SW480 (cell line): ENCODE results near the gene CHCHD6.
A peak's percentile ranks its signal among the peaks of the same experiment; 100 is the strongest.

Experiments
- DNase-seq: peaks from one replicate; pipeline ENCODE4 v3.0.0-alpha.2; 2016; ENCODE audit warnings: low spot score

CHCHD6 gene

DNA sequence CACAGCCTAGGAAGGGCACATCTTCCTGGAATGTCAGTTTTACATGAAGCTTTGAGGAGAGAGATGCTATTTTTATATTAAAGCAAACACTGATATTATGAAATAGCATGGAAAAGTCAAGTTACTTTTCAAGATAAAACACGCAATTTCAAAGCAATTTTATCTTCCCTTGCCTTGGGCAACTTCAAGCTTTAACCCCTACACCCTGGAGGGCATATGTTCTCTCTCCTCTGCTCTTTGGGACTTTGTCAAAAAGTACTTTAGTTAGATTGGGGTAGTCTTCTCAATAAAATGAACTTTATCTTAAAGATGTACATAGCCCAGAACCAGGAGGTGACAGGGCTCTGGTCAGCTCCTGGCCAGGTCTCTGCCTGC, 192.0 kb downstream of the CHCHD6 start:
- DNase-seq, result no peak

DNA sequence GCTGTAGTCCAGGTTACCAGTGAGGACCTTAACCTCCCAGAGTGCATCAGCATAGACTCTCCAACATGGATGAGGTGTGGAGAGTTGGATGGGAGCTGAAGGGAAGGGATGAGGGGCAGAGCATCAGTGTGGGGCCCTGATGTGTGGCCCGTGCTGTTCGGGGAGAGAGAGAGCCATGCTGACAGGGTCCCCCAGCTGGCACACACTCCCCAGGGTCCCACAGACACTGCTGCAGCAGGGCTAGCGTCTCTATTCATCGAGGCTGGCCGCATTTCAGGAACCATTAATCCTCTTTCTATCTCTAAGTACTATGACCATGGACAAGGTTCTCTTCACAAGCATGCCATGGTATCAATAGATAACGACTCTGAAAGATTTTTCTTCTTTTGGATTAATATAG, 192.9 kb downstream of the CHCHD6 start:
- DNase-seq, result no peak

DNA sequence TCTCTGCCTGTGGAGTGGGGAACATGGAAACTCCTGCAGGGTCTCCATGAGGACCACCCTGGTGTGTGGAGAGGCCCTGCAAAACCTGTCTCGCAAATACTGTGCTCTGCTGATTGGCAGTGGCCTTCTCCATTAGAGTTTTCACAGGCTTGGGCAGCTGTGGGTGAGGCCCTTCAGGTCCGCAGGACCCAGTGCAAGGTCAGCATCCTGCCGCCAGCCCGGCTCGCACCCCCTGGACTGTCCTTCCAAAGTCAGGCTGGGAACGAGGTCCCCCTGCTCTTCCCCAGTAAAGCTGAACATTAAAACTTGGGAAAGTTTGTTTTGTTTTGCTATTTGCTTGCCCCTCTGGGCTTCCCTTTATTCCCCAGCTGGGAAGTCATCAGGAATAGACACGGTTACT, 193.9 kb downstream of the CHCHD6 start:
- DNase-seq, result no peak

DNA sequence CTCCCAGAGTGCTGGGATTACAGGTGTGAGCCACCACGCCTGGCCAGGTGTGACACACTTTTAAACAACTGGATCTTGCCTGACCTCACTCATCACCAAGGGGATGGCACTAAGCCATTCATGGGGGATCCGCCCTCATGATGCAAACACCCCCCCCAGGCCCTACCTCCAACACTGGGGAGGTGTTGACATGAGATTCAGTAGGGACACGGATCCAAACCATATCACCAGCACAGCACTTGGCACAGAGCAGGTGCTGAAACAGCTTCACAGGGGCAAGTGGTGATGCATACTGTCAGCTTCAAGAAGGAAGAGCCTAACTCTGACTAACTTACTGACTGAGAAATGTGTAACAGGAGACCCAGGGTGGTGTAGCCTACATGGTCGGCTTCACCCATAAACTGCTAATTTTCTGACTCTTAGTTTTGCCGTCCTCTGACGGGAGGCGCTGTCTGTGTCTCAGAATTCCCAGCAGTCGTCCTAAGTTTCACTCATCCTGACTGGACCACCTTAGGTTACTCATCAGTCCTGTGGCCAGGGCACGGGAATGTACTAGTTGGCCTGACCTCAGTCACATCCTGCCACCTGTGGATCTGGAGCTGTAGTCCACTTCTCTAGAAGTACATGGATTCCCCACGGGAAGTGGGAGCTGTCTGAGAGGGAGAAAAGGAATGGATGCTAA, 197.0 kb downstream of the CHCHD6 start:
- DNase-seq, result no peak

DNA sequence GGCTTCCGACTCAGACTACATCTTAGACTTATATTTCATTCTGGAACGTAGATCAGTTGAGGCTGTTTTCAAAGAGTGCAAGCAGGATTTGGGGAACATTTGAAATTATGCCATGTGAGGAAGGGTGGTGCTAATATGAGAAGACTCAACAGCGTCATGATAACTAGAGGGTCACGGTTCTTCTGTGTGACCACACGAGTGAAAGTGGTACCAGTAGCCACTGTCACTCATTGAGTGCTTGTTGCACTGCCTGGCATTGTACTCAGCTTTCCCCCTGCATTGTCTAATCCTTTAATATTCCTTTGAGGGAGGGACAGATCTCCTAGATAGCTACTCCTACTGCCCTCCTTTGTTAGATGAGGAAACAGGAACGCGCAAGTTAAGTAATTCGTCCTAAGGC, 197.6 kb downstream of the CHCHD6 start:
- no peak for DNase-seq

DNA sequence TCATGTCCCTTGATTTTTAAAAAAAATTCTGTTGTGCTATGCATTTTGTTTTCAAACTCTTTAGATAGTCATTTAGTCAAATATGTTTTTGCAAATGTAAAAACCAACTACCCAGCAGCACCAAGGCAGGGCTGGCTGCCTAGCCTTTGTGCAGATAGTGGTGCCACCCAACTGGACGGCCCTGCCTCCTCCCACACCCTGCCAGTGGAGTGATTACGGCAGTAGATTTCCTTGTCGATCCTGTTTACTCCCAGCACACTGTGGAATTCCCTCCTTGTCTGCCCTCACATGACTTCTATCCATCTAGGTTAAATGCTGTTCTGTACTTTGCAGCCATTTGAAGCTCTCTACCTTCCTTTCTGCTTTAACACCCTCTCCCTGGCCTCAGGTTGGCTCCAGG, 199.5 kb downstream of the CHCHD6 start:
- DNase-seq, result no peak

DNA sequence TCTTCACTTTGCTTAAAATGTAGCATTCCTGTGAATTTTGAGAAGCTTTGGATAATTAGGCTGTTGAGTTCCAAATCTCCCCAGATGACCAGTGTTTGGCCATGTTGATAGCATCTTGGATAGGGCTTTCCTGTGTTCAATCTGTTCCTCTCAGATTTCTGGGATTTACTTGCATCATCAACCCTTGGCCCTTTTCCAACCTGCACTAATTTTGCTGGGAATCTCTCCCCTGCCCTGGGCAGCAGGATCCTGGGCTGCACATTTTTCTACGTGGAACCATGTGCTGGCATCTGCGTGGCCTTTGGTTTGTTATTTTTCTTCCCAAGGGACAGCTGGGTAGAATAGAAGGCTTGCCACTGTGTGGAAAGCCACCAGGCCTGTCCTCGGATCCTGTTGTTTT, 203.5 kb downstream of the CHCHD6 start:
- DNase-seq, result no peak

DNA sequence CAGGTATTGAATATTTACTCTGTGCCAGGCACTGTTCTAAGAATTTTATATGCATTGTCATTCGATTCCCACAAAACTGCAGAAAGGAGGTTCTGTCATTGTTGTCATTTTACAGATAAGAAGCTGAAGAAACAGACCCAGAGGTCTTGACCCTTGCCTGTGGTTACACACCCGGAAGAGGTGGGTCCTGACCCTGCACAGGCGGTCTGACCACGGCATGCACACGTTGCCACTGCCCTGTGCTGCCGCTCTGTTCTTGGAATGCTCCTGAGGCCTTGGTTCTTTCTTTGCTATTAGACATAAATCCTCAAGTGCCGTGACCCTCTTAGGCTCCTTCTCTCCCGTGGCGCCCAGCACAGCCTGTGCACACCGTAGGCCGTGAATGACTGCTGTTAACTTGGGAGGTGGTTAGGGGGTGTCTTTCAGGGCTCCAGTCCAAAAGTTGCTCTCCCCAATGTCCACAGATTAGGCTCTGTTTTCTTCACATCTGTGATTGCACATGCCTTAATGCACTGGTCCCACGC, 204.8 kb downstream of the CHCHD6 start:
- DNase-seq, result peak; percentile 57

DNA sequence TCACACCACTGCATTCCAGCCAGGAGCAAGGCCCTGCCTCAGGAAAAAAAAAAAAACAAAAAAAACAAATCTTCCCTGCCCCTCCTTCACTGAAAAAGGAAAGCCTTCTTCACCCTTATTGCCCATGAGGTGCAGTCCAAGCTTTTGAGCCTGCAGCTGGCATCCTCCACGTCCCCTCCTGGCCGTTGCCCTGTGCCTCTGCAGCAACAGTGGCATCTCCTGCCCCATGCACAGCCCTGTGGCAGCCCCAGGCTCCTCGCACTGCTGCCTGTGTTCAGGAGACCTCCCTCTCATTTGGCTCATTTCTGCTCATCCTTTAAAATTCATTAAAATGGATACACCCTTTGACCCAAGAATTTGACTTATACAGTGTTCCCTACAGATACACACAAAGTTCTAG, 206.2 kb downstream of the CHCHD6 start:
- DNase-seq, result no peak

DNA sequence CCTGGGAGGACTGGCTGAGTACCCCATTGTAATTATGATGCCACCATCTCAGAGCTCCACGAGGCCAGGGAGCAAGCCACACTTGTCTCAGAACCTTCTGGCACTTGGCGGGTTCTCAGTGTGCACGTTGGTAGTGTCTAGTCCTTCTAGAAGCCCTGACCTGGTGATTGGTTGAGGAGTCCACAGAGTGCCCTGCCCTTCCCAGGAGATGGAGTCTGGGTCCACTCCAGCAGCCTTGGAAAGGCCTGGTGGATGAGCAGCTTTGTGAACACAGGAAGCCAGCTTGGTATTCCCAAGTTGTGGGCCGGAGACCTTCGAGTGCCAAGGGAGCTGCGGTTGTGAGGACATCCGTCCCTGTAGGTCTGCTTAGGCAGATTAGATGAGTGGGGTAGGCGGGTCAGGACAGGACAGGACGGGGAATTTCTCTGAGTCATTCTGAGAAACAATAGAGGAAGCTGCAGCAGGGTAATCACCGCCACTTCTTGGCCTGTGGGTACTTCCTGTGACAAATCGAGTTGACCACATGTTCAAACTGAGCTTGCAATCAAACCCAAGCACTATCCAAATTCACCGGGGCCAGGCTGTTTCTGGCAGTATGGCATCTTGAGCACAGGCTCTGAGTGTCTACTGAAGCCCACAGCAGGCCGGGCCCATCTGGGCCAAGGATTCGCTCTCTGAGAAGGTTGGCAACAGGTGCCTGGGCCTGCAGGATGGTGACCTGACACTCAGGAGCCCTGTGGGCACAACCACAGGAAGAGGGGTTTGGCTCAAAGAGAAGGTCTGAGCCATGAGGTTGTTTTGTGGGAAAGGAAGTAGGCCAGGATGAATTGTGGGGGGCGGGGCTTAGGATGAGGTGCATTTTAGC, 207.4 kb downstream of the CHCHD6 start:
- DNase-seq, result peak; percentile 99

DNA sequence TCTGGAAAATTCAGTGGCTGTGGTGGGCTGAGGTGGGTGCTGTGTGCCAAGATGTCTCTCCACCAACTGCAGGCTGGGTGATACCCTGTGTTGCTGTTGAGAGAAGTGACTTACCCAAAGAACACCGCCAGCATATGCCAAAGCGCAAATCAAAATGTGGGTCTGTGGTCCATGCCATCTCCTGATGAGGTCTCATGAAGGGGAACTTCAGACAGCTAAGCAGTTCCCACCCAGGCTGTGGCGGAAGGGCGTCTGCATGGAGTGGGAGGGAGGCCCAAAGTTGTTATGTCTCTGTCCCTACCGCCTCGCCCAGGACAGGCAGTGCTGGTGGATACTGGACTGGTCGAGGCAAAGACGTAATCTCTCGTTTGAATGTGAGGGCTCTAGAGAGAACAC, 208.0 kb downstream of the CHCHD6 start:
- DNase-seq, result peak; percentile 40

DNA sequence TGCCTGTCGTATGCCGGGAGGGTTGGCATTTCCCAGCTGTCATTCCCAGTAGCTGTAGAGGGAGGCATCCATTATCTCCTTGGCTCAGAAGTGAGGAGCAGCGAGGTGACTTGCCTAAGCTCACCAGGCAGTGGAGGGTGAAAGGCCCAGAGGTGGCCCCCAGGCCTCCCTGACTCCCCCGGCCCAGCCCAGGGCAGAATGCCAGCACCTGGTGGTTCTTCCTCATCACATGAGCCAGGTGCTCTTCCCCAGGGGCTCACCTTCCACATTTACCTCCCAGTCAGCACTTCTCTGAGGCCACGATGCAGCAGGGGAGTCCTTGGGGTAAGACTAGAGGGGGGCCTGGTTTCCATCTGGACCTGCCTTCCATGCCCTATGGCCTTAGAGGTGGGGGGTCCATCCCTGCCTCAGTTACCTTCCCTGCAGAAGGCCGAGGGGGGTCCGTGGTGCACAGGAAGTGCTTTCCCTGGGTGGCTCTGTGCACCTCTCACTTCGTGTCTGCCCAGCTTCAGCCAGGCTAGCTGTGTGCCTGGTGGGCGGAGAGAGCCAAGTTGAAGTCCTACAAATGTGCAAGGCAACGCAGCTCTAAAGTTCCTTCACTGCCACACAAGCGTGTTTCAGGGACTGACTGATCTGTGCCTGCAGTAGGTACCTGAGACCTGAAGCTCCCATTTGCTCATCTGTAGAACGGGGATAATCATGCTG, 208.6 kb downstream of the CHCHD6 start:
- no peak for DNase-seq

DNA sequence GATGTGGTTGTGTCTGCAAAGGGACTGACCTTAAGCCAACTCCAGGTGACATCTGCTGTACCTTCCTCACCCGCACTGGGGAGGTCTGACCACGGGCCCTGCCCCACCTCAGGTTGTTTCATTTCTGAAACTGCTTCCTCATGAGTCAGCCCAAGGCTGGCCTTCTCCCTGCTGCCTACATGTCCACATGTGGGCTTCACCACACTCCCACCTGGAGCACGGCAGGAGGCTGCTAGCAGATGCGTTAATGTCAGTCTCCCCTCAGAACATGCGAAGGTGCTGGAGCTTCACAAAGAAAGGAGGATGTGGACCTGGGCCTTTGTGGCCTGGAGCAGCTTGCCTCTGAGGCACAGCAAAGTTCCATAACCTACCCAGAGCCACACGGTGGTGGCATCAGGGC, 209.5 kb downstream of the CHCHD6 start:
- DNase-seq, result peak; percentile 91

DNA sequence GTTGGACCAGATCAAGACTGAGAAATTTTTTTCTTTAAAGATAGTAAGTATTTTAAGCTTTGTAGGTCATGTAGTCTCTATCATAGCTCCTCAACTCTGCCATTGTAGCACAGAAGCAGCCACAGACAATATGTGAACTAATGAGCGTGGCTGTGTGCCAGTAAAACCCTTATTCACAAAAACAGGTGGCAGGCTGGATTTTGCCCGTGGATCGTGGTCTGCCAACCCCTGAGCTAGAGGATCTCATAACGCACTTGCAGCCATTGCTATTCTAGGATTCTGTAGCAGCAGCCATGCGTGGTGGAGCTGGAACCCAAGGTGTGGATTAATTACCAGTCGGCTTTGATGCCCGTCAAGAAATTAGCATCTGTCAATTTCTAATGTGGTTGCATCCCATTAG, 210.2 kb downstream of the CHCHD6 start:
- DNase-seq, result no peak

DNA sequence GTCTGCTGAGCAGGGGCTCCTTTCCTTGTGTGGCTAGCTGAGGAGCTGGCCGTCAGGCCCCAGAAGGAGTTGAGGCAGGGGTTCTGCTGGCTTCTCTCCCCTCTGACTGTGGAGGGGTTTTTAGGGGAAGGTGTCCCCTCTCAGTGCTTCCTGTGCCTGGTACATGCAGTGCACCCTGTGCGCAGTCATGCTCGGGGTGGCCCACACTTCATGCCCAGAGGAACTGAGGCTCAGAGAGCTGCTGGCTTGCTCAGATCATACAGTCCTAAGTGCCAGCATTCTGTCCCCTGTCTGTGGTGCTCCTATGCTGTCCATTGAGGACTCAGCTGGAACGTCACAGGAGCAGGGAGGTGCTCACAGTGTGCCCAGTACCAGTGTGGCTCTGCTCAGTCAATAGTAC, 211.0 kb downstream of the CHCHD6 start:
- no peak for DNase-seq

DNA sequence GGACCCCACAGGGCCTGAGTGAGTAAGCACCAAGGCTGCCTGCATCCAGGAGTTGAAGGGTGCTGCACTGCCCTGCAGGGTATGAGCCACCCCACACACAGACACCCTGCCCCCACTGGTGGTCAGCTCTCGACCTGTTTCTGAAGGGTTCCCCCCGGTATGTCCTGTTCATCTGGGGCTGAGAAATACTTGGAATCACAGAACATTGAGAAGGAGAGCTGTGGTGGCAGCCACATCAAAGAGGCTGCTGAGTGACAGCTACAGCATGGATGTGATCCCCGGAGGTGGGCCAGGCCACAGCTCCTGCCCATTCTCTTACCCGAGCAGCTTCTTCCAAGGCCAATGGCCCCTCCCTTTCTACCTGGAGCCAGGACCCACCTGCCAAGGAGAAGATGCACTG, 212.5 kb downstream of the CHCHD6 start:
- DNase-seq, result peak; percentile 93

DNA sequence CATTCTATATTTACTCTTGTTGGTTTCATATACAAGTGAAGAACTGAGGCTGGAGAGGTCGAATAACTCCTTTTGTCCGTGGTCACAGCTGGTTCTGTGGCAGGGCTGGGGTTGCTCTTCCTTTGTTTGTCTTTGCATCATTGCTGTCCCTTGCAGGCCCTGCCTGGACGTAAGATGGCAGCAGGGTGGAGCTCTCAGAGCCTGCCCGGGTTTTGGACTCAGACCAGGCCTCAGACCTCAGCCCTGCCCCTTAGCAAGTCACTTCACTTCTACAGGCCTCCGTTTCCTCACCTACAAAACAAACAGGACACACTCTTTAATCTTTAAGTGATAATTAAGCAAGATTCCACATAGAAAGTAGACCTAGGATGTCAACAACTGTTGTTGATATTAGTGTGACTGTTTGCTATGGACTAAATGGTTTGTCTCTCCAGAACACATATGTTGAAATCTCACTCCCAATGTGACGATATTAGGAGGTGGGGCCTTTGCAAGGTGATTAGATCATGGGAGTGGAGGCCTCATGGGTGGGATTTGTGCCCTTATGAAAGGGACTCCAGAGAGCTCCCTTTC, 213.3 kb downstream of the CHCHD6 start:
- peak; percentile 71 for DNase-seq

DNA sequence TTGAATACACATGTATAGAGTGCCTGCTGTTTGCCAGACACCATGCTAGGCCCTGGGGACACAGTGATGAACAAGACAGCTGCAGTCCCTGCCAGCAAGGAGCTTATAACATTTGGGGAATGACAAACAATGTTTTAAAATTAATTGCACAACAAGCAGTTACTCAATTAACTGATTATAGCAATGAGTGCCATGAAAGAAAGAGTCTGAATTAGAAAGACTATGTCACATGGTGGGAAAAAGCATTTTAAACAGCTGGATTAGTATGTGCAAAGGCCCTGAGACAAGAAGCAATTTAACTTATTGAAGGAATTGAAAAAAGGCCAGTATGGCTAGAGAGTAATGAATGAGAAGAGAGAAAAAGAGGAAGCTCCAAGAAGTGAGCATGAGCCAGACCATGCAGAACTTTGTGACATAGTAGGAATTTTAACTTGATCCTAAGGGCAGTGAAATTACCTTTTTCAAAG, 214.3 kb downstream of the CHCHD6 start:
- no peak for DNase-seq

DNA sequence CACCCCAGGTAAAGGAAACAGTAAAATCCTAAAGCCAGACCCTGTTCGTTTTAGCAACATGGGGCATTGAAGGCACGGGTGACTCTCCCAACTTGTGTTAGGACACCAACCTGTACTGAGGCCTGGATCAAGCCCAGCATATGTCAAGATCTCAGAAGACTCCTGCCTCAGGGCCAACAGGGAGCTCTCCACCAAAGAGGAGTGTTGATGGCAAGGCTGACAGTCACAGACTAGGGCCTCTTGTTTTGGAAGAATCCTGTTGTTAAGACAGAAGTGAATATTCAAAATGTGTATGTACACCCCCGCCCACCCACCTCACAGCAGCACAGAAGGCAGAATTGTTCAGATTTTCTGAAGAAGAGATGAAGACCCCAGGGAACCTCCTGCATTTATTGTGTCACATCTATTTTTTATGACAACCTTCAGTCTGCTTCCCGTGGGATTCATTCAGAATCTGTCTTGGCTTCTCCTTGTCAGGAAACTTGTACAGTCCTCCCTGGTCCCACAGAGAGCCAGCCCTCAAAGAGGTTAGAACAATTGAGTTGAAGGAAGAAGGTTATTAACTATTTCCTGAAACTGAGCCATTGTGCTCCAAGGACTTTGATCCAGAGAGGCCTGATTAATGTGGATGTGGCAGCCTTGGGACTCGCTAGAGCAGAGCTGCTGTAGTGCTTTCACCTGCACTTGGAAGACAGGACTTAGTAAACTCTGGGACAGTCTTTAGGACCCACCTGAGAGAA, 217.2 kb downstream of the CHCHD6 start:
- peak; percentile 22 for DNase-seq

DNA sequence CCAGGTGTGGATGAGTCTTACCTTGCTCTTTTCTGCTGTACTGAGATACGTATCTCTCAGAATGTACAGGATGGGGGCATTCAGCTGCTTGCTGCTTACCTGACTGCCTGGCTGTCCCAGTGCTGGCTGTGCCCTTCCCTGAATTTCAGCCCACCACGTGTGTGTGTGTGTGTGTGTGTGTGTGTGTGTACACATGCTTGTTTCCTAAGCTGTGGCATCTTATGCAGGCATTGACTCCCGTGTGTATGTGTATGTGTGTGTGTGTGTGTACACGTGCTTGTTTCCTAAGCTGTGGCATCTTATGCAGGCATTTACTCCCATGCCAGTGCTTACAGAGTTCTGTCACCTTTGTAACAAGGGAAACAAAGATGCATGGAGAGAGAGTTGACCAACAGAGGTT, 218.4 kb downstream of the CHCHD6 start:
- no peak for DNase-seq

DNA sequence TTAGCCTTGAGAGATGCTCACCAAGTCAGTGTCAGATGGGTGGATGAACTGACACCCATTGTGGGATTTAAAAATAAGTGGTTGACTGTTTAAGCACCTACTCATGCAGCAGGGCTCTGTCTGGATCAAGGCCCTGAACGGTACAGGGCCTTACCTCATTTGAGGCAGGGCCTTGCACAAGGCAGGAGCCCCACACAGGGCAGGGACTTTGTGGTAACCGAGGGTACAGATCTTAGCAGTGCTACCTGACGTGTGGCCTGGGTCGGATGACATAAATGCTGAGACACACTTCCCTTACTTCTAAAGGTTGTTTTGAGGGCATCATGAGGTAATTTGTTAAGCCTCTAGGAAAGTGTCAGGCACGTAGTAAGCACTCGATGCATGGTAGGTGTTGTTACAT, 219.4 kb downstream of the CHCHD6 start:
- no peak for DNase-seq

DNA sequence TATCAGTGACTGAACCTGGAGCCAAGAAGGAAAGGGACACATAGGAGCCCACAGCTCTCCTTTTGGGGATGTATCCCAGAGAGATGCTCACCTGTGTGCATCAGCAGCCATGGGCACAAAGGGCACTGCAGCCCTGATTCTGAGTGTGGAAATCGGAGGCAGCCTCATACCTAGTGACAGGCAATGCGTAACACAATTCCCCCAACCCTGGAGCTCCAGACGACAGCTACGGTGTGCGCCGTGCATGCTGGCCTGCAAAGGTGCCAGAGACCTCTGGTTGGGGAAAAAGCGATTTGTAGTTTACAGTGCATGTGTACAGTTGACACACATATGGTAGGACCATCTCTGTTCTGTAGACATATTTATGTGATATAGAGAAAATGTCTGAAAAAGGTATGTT, 219.9 kb downstream of the CHCHD6 start:
- no peak for DNase-seq
